Measurements from ENCODE around the gene MRPL22.

GRCh38 chr5:154899151-154899816, 41.6 kb upstream of the MRPL22 start:
- TF ChIP-seq CTCF (IDR thresholded peaks at IDR 0.05), result no peak
- no peak for TF ChIP-seq EZH2 (IDR thresholded peaks at IDR 0.05)

All from neural progenitor cell (in vitro differentiated cells).